Effector CD4-positive, alpha-beta T cell (primary cell): ENCODE results near the gene WDR53.
"Not testable (repeated sequence)": the region's sequence is repeated elsewhere in the genome, so short reads cannot be mapped to it uniquely, and the experiment has no call there.

ENCODE experiments used
- DNase-seq: peaks from one replicate; pipeline ENCODE4 v3.0.0-alpha.2; 2020
- total RNA-seq: gene quantifications from one replicate; lab custom pipeline; 2026; lab: John Stamatoyannopoulos, UW

Gene WDR53
- total RNA-seq: 11.4 reads per million, percentile 34 among the genes with 10 or more reads in this experiment

- DNase-seq: peak; percentile 96
Measured at GRCh38 chr3:196568246-196569002, at the start of gene WDR53, which contains the start of gene FBXO45. Gene WDR53, minus strand, starts transcription at chr3:196568554. Its CDS starts 7,079 bp downstream, at chr3:196561475. Gene FBXO45, plus strand, starts transcription at chr3:196568660. Its CDS starts 325 bp downstream, at chr3:196568985.

GRCh38 chr3:196617256-196617655 lies 48.9 kb upstream of the WDR53 start:
- DNase-seq: no peak

GRCh38 chr3:196615234-196615633 lies 46.9 kb upstream of the WDR53 start:
- DNase-seq: not testable (repeated sequence)

- no peak for DNase-seq
Measured at GRCh38 chr3:196611761-196612483, 43.6 kb upstream of the WDR53 start.

GRCh38 chr3:196609805-196610515 lies 41.6 kb upstream of the WDR53 start:
- DNase-seq: no peak

- peak; percentile 93 for DNase-seq
Measured at GRCh38 chr3:196609343-196609775, 41.0 kb upstream of the WDR53 start.

GRCh38 chr3:196608693-196609092 lies 40.3 kb upstream of the WDR53 start:
- no peak for DNase-seq

- DNase-seq: peak; percentile 52
Measured at GRCh38 chr3:196604548-196604947, 36.2 kb upstream of the WDR53 start.

GRCh38 chr3:196603683-196604082 lies 35.3 kb upstream of the WDR53 start:
- no peak for DNase-seq

GRCh38 chr3:196602673-196603072 lies 34.3 kb upstream of the WDR53 start:
- no peak for DNase-seq

GRCh38 chr3:196600359-196600758 lies 32.0 kb upstream of the WDR53 start:
- DNase-seq: no peak

- DNase-seq: no peak
Measured at GRCh38 chr3:196599734-196600128, 31.4 kb upstream of the WDR53 start.

- peak; percentile 17 for DNase-seq
Measured at GRCh38 chr3:196597971-196598733, 29.8 kb upstream of the WDR53 start.

GRCh38 chr3:196596355-196596754 lies 28.0 kb upstream of the WDR53 start:
- no peak for DNase-seq

GRCh38 chr3:196590279-196590678 lies 21.9 kb upstream of the WDR53 start:
- DNase-seq: no peak

GRCh38 chr3:196585044-196585757 lies 16.8 kb upstream of the WDR53 start:
- no peak for DNase-seq

- DNase-seq: no peak
Measured at GRCh38 chr3:196572389-196572788, 4.0 kb upstream of the WDR53 start.

- DNase-seq: not testable (repeated sequence)
Measured at GRCh38 chr3:196570332-196570731, 2.0 kb upstream of the WDR53 start.

GRCh38 chr3:196569003-196569516 lies 706 bp upstream of the WDR53 start:
- peak; percentile 39 for DNase-seq

GRCh38 chr3:196563721-196564225 lies 4.6 kb downstream of the WDR53 start:
- DNase-seq: peak; percentile 13

GRCh38 chr3:196559826-196560225 lies 8.5 kb downstream of the WDR53 start:
- no peak for DNase-seq
